GM19193 (cell line): Measurements from ENCODE around the gene P2RX1.

ENCODE experiments used
- POLR2A ChIP-seq: IDR thresholded peaks from 4 replicates; pipeline ENCODE4 v1.6.1; 2011; ENCODE audit not compliant: insufficient read depth, insufficient read length; ENCODE audit errors: extremely low read depth

The P2RX1 gene

DNA sequence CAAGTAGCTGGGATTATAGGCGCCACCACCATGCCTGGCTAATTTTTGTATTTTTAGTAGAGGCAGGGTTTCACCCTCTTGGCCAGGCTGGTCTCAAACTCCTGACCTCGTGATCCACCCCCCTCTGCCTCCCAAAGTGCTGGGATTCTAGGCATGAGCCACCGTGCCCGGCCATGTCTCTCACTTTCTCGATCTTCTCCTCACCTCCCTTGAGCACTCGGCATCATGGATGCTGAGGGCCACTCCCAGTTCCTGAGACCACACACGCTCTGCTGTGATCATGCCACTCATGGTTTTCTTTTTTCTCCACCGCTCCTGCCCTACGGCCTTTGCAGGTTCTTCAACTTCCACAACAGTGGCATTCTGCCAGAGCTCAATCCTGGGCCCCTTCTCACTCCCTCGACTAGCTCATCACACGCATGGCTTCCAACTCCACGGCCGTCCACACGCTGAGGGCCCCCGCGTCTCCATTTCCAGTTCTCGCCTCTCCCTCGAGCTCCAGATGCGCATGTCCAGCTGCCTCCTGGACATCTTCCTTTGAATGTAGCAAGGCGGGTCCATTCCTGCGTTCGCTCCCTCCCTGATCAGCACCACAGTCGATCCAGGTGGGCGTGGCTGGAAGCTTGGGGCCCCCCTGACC, 64.7 kb downstream of the P2RX1 start:
- no peak for TF ChIP-seq POLR2A

GRCh38 chr17:3848229-3848835, 67.9 kb downstream of the P2RX1 start:
- TF ChIP-seq POLR2A, result no peak

- no peak for TF ChIP-seq POLR2A
These were observed 69.0 kb downstream of the P2RX1 start for GRCh38 chr17:3847165-3847670.
